ENCODE results near the gene COX6A2. TPM values are rescaled to one million over a fixed set of nuclear protein-coding genes. Genes with fewer than 3 reads are reported as not detected.
A peak's percentile ranks its signal among the peaks of the same experiment; 100 is the strongest.

Gene COX6A2
- total and polyA plus RNA-seq, 2 experiments from 2014 or later = not detected

- 0 out of 2 replicates have a peak, but pooled peaks cover 6% of the 10 kb centered on the region for H3K27me3 ChIP-seq (replicated peaks; ENCODE audit: insufficient read depth)
- no peak overlapping the region for H3K4me3 ChIP-seq
- no peak for TF ChIP-seq EZH2 (IDR thresholded peaks at IDR 0.05; ENCODE audit: insufficient read depth, poor library complexity, severe bottlenecking)
- H3K9me3 ChIP-seq (ENCODE audit: low read depth) = no peaks in the 10 kb centered on the region
- no peak for DNase-seq
- in situ Hi-C loops (cut with MboI) = no loop called here
- H3K79me2 ChIP-seq (ENCODE audit: insufficient read depth) = no peaks in the 10 kb centered on the region
- no peaks in the 10 kb centered on the region for H4K20me1 ChIP-seq (ENCODE audit: insufficient read depth)
- H3K27ac ChIP-seq = no peak overlapping the region
- no peaks in the 10 kb centered on the region for H3K36me3 ChIP-seq (ENCODE audit: low read depth)
- no peaks in the 10 kb centered on the region for H3K9me2 ChIP-seq (ENCODE audit: insufficient read depth)
- peaks cover 14% of the 10 kb centered on the region; the same call in 1 of the 2 replicates for H3F3A ChIP-seq (ENCODE audit: insufficient read depth)
- H2AFZ ChIP-seq = no peak overlapping the region
- 61 to 69% methylated on average over 4 of the region's 4 CpGs for WGBS, 2 experiments (ENCODE audit: low coverage in 1 of 2, low lambda C conversion rate in 2 of 2, missing lambda C conversion rate in 2 of 2)
- H3K9ac ChIP-seq = no peak overlapping the region
- H3K4me1 ChIP-seq (ENCODE audit: insufficient read depth) = peaks cover 14% of the 10 kb centered on the region
- H3K4me2 ChIP-seq (ENCODE audit: unreplicated experiment) = no peak overlapping the region
Observed at GRCh38 chr16:31385680-31386079, 42.5 kb downstream of the COX6A2 start.

- in situ Hi-C loops (cut with MboI) = no loop called here
- peaks cover 14% of the 10 kb centered on the region for H3K4me1 ChIP-seq (ENCODE audit: insufficient read depth)
- no peak overlapping the region for H3K9ac ChIP-seq
- no peak for TF ChIP-seq EZH2 (IDR thresholded peaks at IDR 0.05; ENCODE audit: insufficient read depth, poor library complexity, severe bottlenecking)
- TF ChIP-seq EZH2phosphoT487 (IDR thresholded peaks at IDR 0.05; ENCODE audit: insufficient read depth, low read depth) = no peak
- H3K4me3 ChIP-seq = no peak overlapping the region
- peak; percentile 77 for DNase-seq
- H3K9me3 ChIP-seq (ENCODE audit: low read depth) = no peaks in the 10 kb centered on the region
- peaks cover 14% of the 10 kb centered on the region; the same call in 1 of the 2 replicates for H3F3A ChIP-seq (ENCODE audit: insufficient read depth)
- no peaks in the 10 kb centered on the region for H3K9me2 ChIP-seq (ENCODE audit: insufficient read depth)
- no peaks in the 10 kb centered on the region for H3K36me3 ChIP-seq (ENCODE audit: low read depth)
- H4K20me1 ChIP-seq (ENCODE audit: insufficient read depth) = no peaks in the 10 kb centered on the region
- no peak overlapping the region for H3K27ac ChIP-seq
- no peak overlapping the region for H3K4me2 ChIP-seq (ENCODE audit: unreplicated experiment)
- H3K79me2 ChIP-seq (ENCODE audit: insufficient read depth) = no peaks in the 10 kb centered on the region
- no peaks in the 10 kb centered on the region for H3K27me3 ChIP-seq (replicated peaks; ENCODE audit: insufficient read depth)
- 17 to 20% methylated on average over 14 of the region's 14 CpGs for WGBS, 2 experiments (ENCODE audit: low coverage in 1 of 2, low lambda C conversion rate in 2 of 2, missing lambda C conversion rate in 2 of 2)
- H2AFZ ChIP-seq = no peak overlapping the region
Observed at GRCh38 chr16:31382485-31383161, 45.5 kb downstream of the COX6A2 start.

GRCh38 chr16:31380201-31380600 is 48.0 kb downstream of the COX6A2 start:
- H3K9me3 ChIP-seq (ENCODE audit: low read depth) = no peaks in the 10 kb centered on the region
- H4K20me1 ChIP-seq (ENCODE audit: insufficient read depth) = no peaks in the 10 kb centered on the region
- H3K27me3 ChIP-seq (replicated peaks; ENCODE audit: insufficient read depth) = 0 out of 2 replicates have a peak, but pooled peaks cover 8% of the 10 kb centered on the region
- H3K4me3 ChIP-seq = no peak overlapping the region
- DNase-seq = no peak
- H3K9ac ChIP-seq = no peak overlapping the region
- H3K79me2 ChIP-seq (ENCODE audit: insufficient read depth) = no peaks in the 10 kb centered on the region
- H3K4me2 ChIP-seq (ENCODE audit: unreplicated experiment) = no peak overlapping the region
- H3K4me1 ChIP-seq (ENCODE audit: insufficient read depth) = no peaks in the 10 kb centered on the region
- H2AFZ ChIP-seq = no peak overlapping the region
- H3F3A ChIP-seq (ENCODE audit: insufficient read depth) = no peaks in the 10 kb centered on the region
- no peak for TF ChIP-seq EZH2phosphoT487 (IDR thresholded peaks at IDR 0.05; ENCODE audit: insufficient read depth, low read depth)
- no peaks in the 10 kb centered on the region for H3K36me3 ChIP-seq (ENCODE audit: low read depth)
- 35 to 45% methylated on average over 12 of the region's 12 CpGs for WGBS, 2 experiments (ENCODE audit: low coverage in 1 of 2, low lambda C conversion rate in 2 of 2, missing lambda C conversion rate in 2 of 2)
- H3K9me2 ChIP-seq (ENCODE audit: insufficient read depth) = no peaks in the 10 kb centered on the region
- in situ Hi-C loops (cut with MboI) = no loop called here
- H3K27ac ChIP-seq = no peak overlapping the region

Other genes with a start within 250 kb of the COX6A2 start
- gene FUS, start 248.2 kb downstream of the COX6A2 start, total RNA-seq (2014; rRNA removed; shearing (Covaris generic)) = 22.5 and 28.3 TPM in 2 replicates
- 154 and 166 TPM in 2 replicates for gene FUS, start 248.2 kb downstream of the COX6A2 start, polyA plus RNA-seq (2016; fragmentation: Nextera tagmentation; extraction: Ambion mirVana)
- gene PYCARD, start 225.6 kb downstream of the COX6A2 start, total RNA-seq (2014; rRNA removed; shearing (Covaris generic)) = 20.1 and 28.1 TPM in 2 replicates
- 23.1 and 24.3 TPM in 2 replicates for gene PYCARD, start 225.6 kb downstream of the COX6A2 start, polyA plus RNA-seq (2016; fragmentation: Nextera tagmentation; extraction: Ambion mirVana)
- gene TRIM72, start 214.2 kb downstream of the COX6A2 start, total RNA-seq (2014; rRNA removed; shearing (Covaris generic)) = not detected in 2 replicates
- not detected in 2 replicates for gene TRIM72, start 214.2 kb downstream of the COX6A2 start, polyA plus RNA-seq (2016; fragmentation: Nextera tagmentation; extraction: Ambion mirVana)
- not detected in 2 replicates for gene PYDC1, start 211.2 kb downstream of the COX6A2 start, total RNA-seq (2014; rRNA removed; shearing (Covaris generic))
- not detected in 2 replicates for gene PYDC1, start 211.2 kb downstream of the COX6A2 start, polyA plus RNA-seq (2016; fragmentation: Nextera tagmentation; extraction: Ambion mirVana)
- gene ITGAM, start 168.4 kb downstream of the COX6A2 start, total RNA-seq (2014; rRNA removed; shearing (Covaris generic)) = not detected in 2 replicates
- not detected in 2 replicates for gene ITGAM, start 168.4 kb downstream of the COX6A2 start, polyA plus RNA-seq (2016; fragmentation: Nextera tagmentation; extraction: Ambion mirVana)
- gene ITGAX, start 73.2 kb downstream of the COX6A2 start, total RNA-seq (2014; rRNA removed; shearing (Covaris generic)) = not detected in 2 replicates
- gene ITGAX, start 73.2 kb downstream of the COX6A2 start, polyA plus RNA-seq (2016; fragmentation: Nextera tagmentation; extraction: Ambion mirVana) = not detected in 2 replicates
- gene ITGAD, start 35.0 kb downstream of the COX6A2 start, total RNA-seq (2014; rRNA removed; shearing (Covaris generic)) = not detected in 2 replicates
- gene ITGAD, start 35.0 kb downstream of the COX6A2 start, polyA plus RNA-seq (2016; fragmentation: Nextera tagmentation; extraction: Ambion mirVana) = not detected in 2 replicates
- 0.22 and 0.38 TPM in 2 replicates for gene ZNF843, start 14.4 kb upstream of the COX6A2 start, total RNA-seq (2014; rRNA removed; shearing (Covaris generic))
- 0.39 and 0.41 TPM in 2 replicates for gene ZNF843, start 14.4 kb upstream of the COX6A2 start, polyA plus RNA-seq (2016; fragmentation: Nextera tagmentation; extraction: Ambion mirVana)
- gene ARMC5, start 31.1 kb upstream of the COX6A2 start, total RNA-seq (2014; rRNA removed; shearing (Covaris generic)) = 11.2 and 14.3 TPM in 2 replicates
- 5.0 and 7.0 TPM in 2 replicates for gene ARMC5, start 31.1 kb upstream of the COX6A2 start, polyA plus RNA-seq (2016; fragmentation: Nextera tagmentation; extraction: Ambion mirVana)
- 71.8 and 88.5 TPM in 2 replicates for gene TGFB1I1, start 43.8 kb upstream of the COX6A2 start, total RNA-seq (2014; rRNA removed; shearing (Covaris generic))
- 174 and 177 TPM in 2 replicates for gene TGFB1I1, start 43.8 kb upstream of the COX6A2 start, polyA plus RNA-seq (2016; fragmentation: Nextera tagmentation; extraction: Ambion mirVana)
- gene SLC5A2, start 54.8 kb upstream of the COX6A2 start, total RNA-seq (2014; rRNA removed; shearing (Covaris generic)) = not detected in 2 replicates
- 4.7 and 4.8 TPM in 2 replicates for gene SLC5A2, start 54.8 kb upstream of the COX6A2 start, polyA plus RNA-seq (2016; fragmentation: Nextera tagmentation; extraction: Ambion mirVana)
- gene RUSF1, start 80.0 kb upstream of the COX6A2 start, total RNA-seq (2014; rRNA removed; shearing (Covaris generic)) = 68.2 and 74.0 TPM in 2 replicates
- gene RUSF1, start 80.0 kb upstream of the COX6A2 start, polyA plus RNA-seq (2016; fragmentation: Nextera tagmentation; extraction: Ambion mirVana) = 34.6 and 39.3 TPM in 2 replicates
- not detected in 2 replicates for gene AHSP, start 99.5 kb upstream of the COX6A2 start, total RNA-seq (2014; rRNA removed; shearing (Covaris generic))
- not detected in 2 replicates for gene AHSP, start 99.5 kb upstream of the COX6A2 start, polyA plus RNA-seq (2016; fragmentation: Nextera tagmentation; extraction: Ambion mirVana)

Data from GM23248 (cell line).